ENCODE results near the gene NCL. TPM values are rescaled to one million over a fixed set of nuclear protein-coding genes. Genes with fewer than 3 reads are reported as not detected.

The NCL gene
- total and polyA plus RNA-seq, 7 donors = 82.1 to 273 (median 123) TPM

GRCh38 chr2:231422056-231422455 lies 42.2 kb downstream of the NCL start:
- no peak for DNase-seq
- no peaks in the 10 kb centered on the region for H3K27me3 ChIP-seq
- no peaks in the 10 kb centered on the region for H3K4me1 ChIP-seq
- no peaks in the 10 kb centered on the region for H3K9me3 ChIP-seq
- no peaks in the 10 kb centered on the region for H3K36me3 ChIP-seq
- no peak overlapping the region for H3K27ac ChIP-seq
- TF ChIP-seq POLR2A (IDR thresholded peaks at IDR 0.05) (no peak), EP300 (IDR thresholded peaks at IDR 0.05) (no peak), CTCF (IDR thresholded peaks at IDR 0.05) (no peak), POLR2AphosphoS5 (IDR thresholded peaks at IDR 0.05) (no peak)
- intact Hi-C loops (cut with DNase I) = no loop called here
- no peak overlapping the region for H3K4me3 ChIP-seq
- WGBS, 2 donors = 83 to 87% methylated on average over 2 of the region's 2 CpGs

GRCh38 chr2:231421051-231421580 lies 43.2 kb downstream of the NCL start:
- WGBS, 2 donors = 89 to 92% methylated on average over 9 of the region's 9 CpGs
- H3K4me3 ChIP-seq = no peak overlapping the region
- TF ChIP-seq EP300 (IDR thresholded peaks at IDR 0.05) = no peak
- no peak for TF ChIP-seq CTCF (IDR thresholded peaks at IDR 0.05)
- no peak for TF ChIP-seq POLR2A (IDR thresholded peaks at IDR 0.05)
- intact Hi-C loops (cut with DNase I) = no loop called here
- H3K27me3 ChIP-seq = no peaks in the 10 kb centered on the region
- no peak for DNase-seq
- H3K9me3 ChIP-seq = no peaks in the 10 kb centered on the region
- H3K36me3 ChIP-seq = no peaks in the 10 kb centered on the region
- no peaks in the 10 kb centered on the region for H3K4me1 ChIP-seq
- H3K27ac ChIP-seq = no peak overlapping the region

- intact Hi-C loops (cut with DNase I) = no loop called here
- WGBS, 2 donors = 85 to 90% methylated on average over 26 of the region's 26 CpGs
- H3K27me3 ChIP-seq = no peaks in the 10 kb centered on the region
- TF ChIP-seq EP300 (IDR thresholded peaks at IDR 0.05) = no peak
- TF ChIP-seq CTCF (IDR thresholded peaks at IDR 0.05) = no peak
- no peak for TF ChIP-seq POLR2AphosphoS5 (IDR thresholded peaks at IDR 0.05)
- TF ChIP-seq POLR2A (IDR thresholded peaks at IDR 0.05) = no peak
- H3K4me1 ChIP-seq = no peaks in the 10 kb centered on the region
- no peaks in the 10 kb centered on the region for H3K36me3 ChIP-seq
- DNase-seq = no peak
- H3K9me3 ChIP-seq = no peaks in the 10 kb centered on the region
- no peak overlapping the region for H3K27ac ChIP-seq
- H3K4me3 ChIP-seq = no peak overlapping the region
These were observed 45.3 kb downstream of the NCL start for GRCh38 chr2:231418820-231419640.

DNA sequence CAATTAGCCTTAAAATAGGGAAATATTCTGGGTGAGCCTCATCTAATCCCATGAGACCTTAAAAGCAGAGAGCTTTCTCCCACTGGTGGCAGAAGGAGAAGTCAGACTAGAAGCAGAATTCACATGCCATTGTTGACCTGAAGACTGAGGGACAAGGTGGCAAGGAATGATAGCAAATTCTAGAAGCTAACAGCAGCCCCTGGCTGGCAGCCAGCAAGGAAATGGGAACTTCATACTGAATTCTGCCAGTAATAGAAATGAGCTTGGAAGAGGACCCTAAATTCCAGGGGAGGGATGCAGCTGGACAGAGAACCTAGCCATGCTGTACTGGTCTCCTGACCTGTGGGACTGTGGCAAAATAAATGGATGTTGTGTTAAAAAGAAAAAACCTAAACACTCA lies 49.3 kb downstream of the NCL start:
- TF ChIP-seq POLR2A (IDR thresholded peaks at IDR 0.05) (no peak), CTCF (IDR thresholded peaks at IDR 0.05) (no peak), POLR2AphosphoS5 (IDR thresholded peaks at IDR 0.05) (no peak), EP300 (IDR thresholded peaks at IDR 0.05) (no peak)
- intact Hi-C loops (cut with DNase I) = no loop called here

More for the DNA sequence above, 49.3 kb downstream of the NCL start:
- no peak for DNase-seq
- Histone ChIP-seq H3K9me3 (no peaks in the 10 kb centered on the region), H3K4me1 (peaks cover 0 to 15% (median 13%) of the 10 kb centered on the region in 4 donors), H3K27me3 (no peaks in the 10 kb centered on the region), H3K27ac (no peak overlapping the region), H3K4me3 (no peak overlapping the region), H3K36me3 (no peaks in the 10 kb centered on the region)
